Posterior cingulate gyrus (tissue), 11 donors: Measurements from ENCODE around the gene SUN1.

Experiments
- DNase-seq, 10 donors: peaks; one replicate each; pipeline versions ENCODE4 v3.0.0 to v3.0.0-alpha.2; 2020 to 2021; ENCODE audit warnings: mixed read lengths in 3 of 10
- intact Hi-C: fragments of 100-400 bp; cut with DNase I; formaldehyde crosslinking; loops from one replicate; pipeline ENCODE4 v1.15.1; 2023

Gene SUN1

GRCh38 chr7:911791-912480, 79.7 kb downstream of the SUN1 start:
- intact Hi-C loops = loop anchor here (2.0 kb wide), 1 partner anchor 43 kb away; the partner anchor contains the start of gene ADAP1
- DNase-seq = peak in 8 of 10 donors; percentile 60 to 97 (median 72)

- intact Hi-C loops = loop anchor here (2.0 kb wide), 1 partner anchor 41 kb away; the partner anchor contains the start of gene ADAP1
- peak in 7 of 10 donors; percentile 60 to 95 (median 80) for DNase-seq
Measured at GRCh38 chr7:913736-914520, 81.7 kb downstream of the SUN1 start.

GRCh38 chr7:914521-915194, 82.4 kb downstream of the SUN1 start:
- DNase-seq = no peak
- intact Hi-C loops = no loop called here

GRCh38 chr7:915291-916218, 83.3 kb downstream of the SUN1 start:
- peak in 3 of 10 donors; percentile 34 to 75 (median 59) for DNase-seq
- intact Hi-C loops = no loop called here

- intact Hi-C loops = no loop called here
- DNase-seq = peak in 5 of 10 donors; percentile 20 to 84 (median 73)
Measured at GRCh38 chr7:916291-916941, 84.1 kb downstream of the SUN1 start.

GRCh38 chr7:917255-918117, 85.2 kb downstream of the SUN1 start:
- intact Hi-C loops = no loop called here
- DNase-seq = peak in 4 of 10 donors; percentile 5 to 65 (median 56)

- DNase-seq = peak in 4 of 10 donors; percentile 3 to 59 (median 40)
- intact Hi-C loops = no loop called here
Measured at GRCh38 chr7:918118-918425, 85.8 kb downstream of the SUN1 start.

- peak in 9 of 10 donors; percentile 1 to 64 (median 10) for DNase-seq
- intact Hi-C loops = no loop called here
Measured at GRCh38 chr7:918441-919113, 86.3 kb downstream of the SUN1 start.

- intact Hi-C loops = no loop called here
- peak in 8 of 10 donors; percentile 2 to 81 (median 8) for DNase-seq
Measured at GRCh38 chr7:919114-919442, 86.8 kb downstream of the SUN1 start.

GRCh38 chr7:919924-920341, 87.7 kb downstream of the SUN1 start:
- intact Hi-C loops = no loop called here
- peak; percentile 2 to 78 (median 14) for DNase-seq

GRCh38 chr7:920351-921070, 88.2 kb downstream of the SUN1 start:
- peak; percentile 9 to 92 (median 36) for DNase-seq
- intact Hi-C loops = no loop called here

GRCh38 chr7:921071-921461, 88.8 kb downstream of the SUN1 start:
- intact Hi-C loops = no loop called here

GRCh38 chr7:921581-922333, 89.5 kb downstream of the SUN1 start:
- peak; percentile 1 to 79 (median 9) for DNase-seq
- intact Hi-C loops = no loop called here

More at GRCh38 chr7:921071-921461, 88.8 kb downstream of the SUN1 start:
- DNase-seq = peak in 4 of 10 donors; percentile 1 to 43 (median 6)

GRCh38 chr7:922334-923107, 90.2 kb downstream of the SUN1 start:
- DNase-seq = peak in 7 of 10 donors; percentile 2 to 72 (median 10)
- intact Hi-C loops = no loop called here

- peak; percentile 10 to 89 (median 26) for DNase-seq
- intact Hi-C loops = no loop called here
Measured at GRCh38 chr7:923108-924041, 91.1 kb downstream of the SUN1 start.
